Kidney (tissue), 14 donors: Measurements from ENCODE around the gene CDC27. TPM values are rescaled to one million over a fixed set of nuclear protein-coding genes. Genes with fewer than 3 reads are reported as not detected.
"Not testable (repeated sequence)": the region's sequence is repeated elsewhere in the genome, so short reads cannot be mapped to it uniquely, and the experiment has no call there.

Source experiments
- DNase-seq, 5 donors: peaks; one replicate each; pipeline ENCODE4 v3.0.0-alpha.2; 2013 to 2020
- FAIRE-seq: peaks from 2 replicates; lab custom pipeline; 2012; peaks lifted over from hg19 to GRCh38; lab: Jason Lieb, UNC
- H3K27ac ChIP-seq, 2 donors: one replicate each; pipeline ENCODE4 v1.7.0; 2013; ENCODE audit warnings: low read depth in 2 of 2, low read length in 2 of 2, inconsistent platforms in 1 of 2
- H3K27me3 ChIP-seq: one replicate; pipeline ENCODE4 v1.7.1; 2013; ENCODE audit warnings: low read length, inconsistent platforms; ENCODE audit not compliant: control insufficient read depth, insufficient read depth
- H3K36me3 ChIP-seq, 3 donors: one replicate each; pipeline versions ENCODE4 v1.7.0 to v1.7.1; 2013; ENCODE audit warnings: low read length in 3 of 3, control low read depth in 1 of 3, inconsistent platforms in 1 of 3; ENCODE audit not compliant: insufficient read depth in 3 of 3, control insufficient read depth in 2 of 3
- H3K4me1 ChIP-seq, 3 donors: one replicate each; pipeline versions ENCODE4 v1.7.0 to v1.7.1; 2013; ENCODE audit warnings: low read length in 3 of 3, inconsistent platforms in 1 of 3, low read depth in 1 of 3; ENCODE audit not compliant: control insufficient read depth in 2 of 3, insufficient read depth in 2 of 3
- H3K4me3 ChIP-seq, 3 donors: one replicate each; pipeline versions ENCODE4 v1.7.0 to v1.8.1; 2013; ENCODE audit warnings: low read length in 3 of 3, control low read depth in 1 of 3, inconsistent platforms in 1 of 3
- H3K9ac ChIP-seq, 3 donors: one replicate each; pipeline versions ENCODE4 v1.7.0 to v1.7.1; 2013; ENCODE audit warnings: low read length in 3 of 3, control low read depth in 1 of 3, inconsistent platforms in 1 of 3
- H3K9me3 ChIP-seq, 3 donors: one replicate each; pipeline versions ENCODE4 v1.7.0 to v1.7.1; 2013; ENCODE audit warnings: low read length in 3 of 3, control low read depth in 1 of 3, inconsistent platforms in 1 of 3; ENCODE audit not compliant: control insufficient read depth in 2 of 3, insufficient read depth in 1 of 3
- intact Hi-C: fragments of 100-400 bp; cut with DNase I; formaldehyde crosslinking; loops from one replicate; pipeline ENCODE4 v1.11.1; 2022
- polyA plus RNA-seq: library from polyadenylated mRNA; stranded (reverse); fragments of 350-450 nt; fragmentation: Illumina TruSeq; extraction: RNeasy Lipid Tissue Mini Kit (QIAGEN cat#74804); gene quantifications from one replicate; pipeline ENCODE4 v1.2.3, GENCODE V29; 2014; ENCODE audit warnings: low read depth, low replicate concordance; ENCODE audit not compliant: insufficient read depth
- total RNA-seq: library from RNA; stranded (reverse); fragmentation: NEBNext Ultra II Directional; extraction: Animal tissue kit (Norgen Biotek cat#: 25700); gene quantifications from one replicate; pipeline ENCODE4 v1.2.1, GENCODE V29; 2021
- TF ChIP-seq, protein P1 (sequence below): IDR thresholded peaks from 3 replicates; pipeline ENCODE4 v1.5.1; 2012; ENCODE audit warnings: mild to moderate bottlenecking, moderate library complexity, borderline replicate concordance; ENCODE audit not compliant: insufficient read depth; ENCODE audit errors: extremely low read depth
- donor health status: control.
- donor health status: control.
- donor health status: control.
- donor health status: control.
- donor health status: control.
- donor health status: DM: yes; HTN: yes; CAD: no.
- donor health status: Normal renal cell carcinoma (clear cell type).

The CDC27 gene
- total and polyA plus RNA-seq, 2 donors from 2014 or later, result 18.2 to 78.2 TPM

- Histone ChIP-seq H3K9me3 (no peaks in the 10 kb centered on the region), H3K36me3 (no peaks in the 10 kb centered on the region), H3K4me3 (peak overlapping the region; percentile 85 to 95 (median 93)), H3K27ac (peak overlapping the region; percentile 95 to 98), H3K4me1 (peaks cover 0 to 8% (median 0%) of the 10 kb centered on the region in 3 donors), H3K9ac (peak overlapping the region; percentile 95 to 100 (median 99)), H3K27me3 (no peaks in the 10 kb centered on the region)
- TF ChIP-seq, protein P1, sequence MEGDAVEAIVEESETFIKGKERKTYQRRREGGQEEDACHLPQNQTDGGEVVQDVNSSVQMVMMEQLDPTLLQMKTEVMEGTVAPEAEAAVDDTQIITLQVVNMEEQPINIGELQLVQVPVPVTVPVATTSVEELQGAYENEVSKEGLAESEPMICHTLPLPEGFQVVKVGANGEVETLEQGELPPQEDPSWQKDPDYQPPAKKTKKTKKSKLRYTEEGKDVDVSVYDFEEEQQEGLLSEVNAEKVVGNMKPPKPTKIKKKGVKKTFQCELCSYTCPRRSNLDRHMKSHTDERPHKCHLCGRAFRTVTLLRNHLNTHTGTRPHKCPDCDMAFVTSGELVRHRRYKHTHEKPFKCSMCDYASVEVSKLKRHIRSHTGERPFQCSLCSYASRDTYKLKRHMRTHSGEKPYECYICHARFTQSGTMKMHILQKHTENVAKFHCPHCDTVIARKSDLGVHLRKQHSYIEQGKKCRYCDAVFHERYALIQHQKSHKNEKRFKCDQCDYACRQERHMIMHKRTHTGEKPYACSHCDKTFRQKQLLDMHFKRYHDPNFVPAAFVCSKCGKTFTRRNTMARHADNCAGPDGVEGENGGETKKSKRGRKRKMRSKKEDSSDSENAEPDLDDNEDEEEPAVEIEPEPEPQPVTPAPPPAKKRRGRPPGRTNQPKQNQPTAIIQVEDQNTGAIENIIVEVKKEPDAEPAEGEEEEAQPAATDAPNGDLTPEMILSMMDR, result no peak
- intact Hi-C loops, result no loop called here
- peak in 1 of 5 donors; percentile 57 for DNase-seq
- no peak for FAIRE-seq
Observed at GRCh38 chr17:47188271-47188875, 722 bp downstream of the CDC27 start.

DNA sequence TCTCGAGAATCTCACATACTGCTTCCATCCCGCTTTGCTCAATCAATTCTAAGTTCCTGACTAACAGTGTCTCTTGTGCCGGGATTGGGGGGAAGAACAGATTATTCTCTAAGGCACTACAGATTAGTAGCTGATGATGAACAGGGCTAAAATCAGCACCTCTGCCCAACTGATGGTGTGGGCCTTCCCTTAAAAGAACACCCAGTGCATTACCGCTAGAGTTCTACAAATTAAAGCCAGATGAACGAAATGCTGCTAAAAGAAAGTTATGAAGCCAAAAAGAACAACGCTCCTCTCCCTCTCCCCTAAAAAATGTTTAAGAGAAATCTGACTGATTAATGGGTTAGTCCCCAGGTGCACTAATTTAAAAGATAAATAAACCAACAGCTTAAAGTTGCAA, 4.4 kb downstream of the CDC27 start:
- TF ChIP-seq, protein P1, result no peak
- no peak for DNase-seq
- Histone ChIP-seq H3K9me3 (no peaks in the 10 kb centered on the region), H3K4me1 (peaks cover 0 to 8% (median 0%) of the 10 kb centered on the region in 3 donors), H3K27ac (no peak overlapping the region), H3K27me3 (no peaks in the 10 kb centered on the region), H3K9ac (no peak overlapping the region), H3K4me3 (no peak overlapping the region), H3K36me3 (peaks cover 0 to 4% (median 0%) of the 10 kb centered on the region in 3 donors)
- intact Hi-C loops, result no loop called here
- FAIRE-seq, result no peak

DNA sequence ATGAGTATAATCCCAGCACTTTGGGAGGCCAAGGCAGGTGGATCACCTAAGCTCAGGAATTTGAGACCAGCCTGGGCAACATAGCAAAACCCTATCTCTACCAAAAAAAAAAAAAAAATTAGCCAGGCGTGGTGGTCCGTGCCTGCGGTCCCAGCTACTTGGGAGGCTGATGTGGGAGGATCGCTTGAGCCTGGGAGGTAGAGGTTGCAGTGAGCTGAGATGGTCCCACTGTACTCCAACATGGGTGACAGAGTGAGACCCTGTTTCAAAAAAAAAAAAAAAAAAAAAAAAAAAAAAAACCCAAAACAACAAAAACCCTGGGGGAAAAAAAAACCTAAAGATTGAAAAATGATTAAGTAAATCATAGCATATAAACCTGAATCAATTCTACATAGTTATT, 8.1 kb downstream of the CDC27 start:
- H3K9ac ChIP-seq, intact Hi-C loops, H3K4me1 ChIP-seq, FAIRE-seq, H3K36me3 ChIP-seq, DNase-seq, H3K27me3 ChIP-seq, H3K9me3 ChIP-seq, H3K27ac ChIP-seq, H3K4me3 ChIP-seq: not testable (repeated sequence)

GRCh38 chr17:47180337-47180736, 8.8 kb downstream of the CDC27 start:
- intact Hi-C loops, result no loop called here
- H3K9ac ChIP-seq, result no peak overlapping the region
- no peak overlapping the region for H3K4me3 ChIP-seq
- DNase-seq (no peak), FAIRE-seq (no peak)
- no peak overlapping the region for H3K27ac ChIP-seq
- H3K9me3 ChIP-seq, result no peaks in the 10 kb centered on the region
- TF ChIP-seq, protein P1, result no peak
- H3K36me3 ChIP-seq, result peaks cover 0 to 6% (median 0%) of the 10 kb centered on the region in 3 donors
- H3K4me1 ChIP-seq, result no peaks in the 10 kb centered on the region
- no peaks in the 10 kb centered on the region for H3K27me3 ChIP-seq
